ENCODE data around the gene FKBP5.
"Not testable (repeated sequence)": the region's sequence is repeated elsewhere in the genome, so short reads cannot be mapped to it uniquely, and the experiment has no call there.

Gene FKBP5

DNA sequence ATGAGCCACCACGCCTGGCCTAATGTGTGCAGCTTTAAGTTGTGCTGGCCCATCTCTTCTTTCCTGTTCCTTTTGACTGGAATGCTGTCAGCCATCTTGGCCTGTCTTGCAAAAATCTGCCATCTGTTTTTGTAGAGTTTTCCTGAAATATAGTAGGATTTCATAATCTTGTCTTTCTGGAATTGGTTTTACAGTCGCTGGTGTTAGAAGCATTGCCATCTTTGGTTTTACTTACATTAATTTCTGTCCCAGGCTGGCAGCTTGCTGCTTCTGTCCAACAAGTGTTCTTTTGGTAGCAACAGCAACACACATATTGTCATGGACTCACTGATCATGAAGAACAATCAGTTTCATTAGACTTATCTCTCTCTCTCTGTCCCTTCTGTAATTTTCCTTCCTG is 146.9 kb downstream of the FKBP5 start:
- DNase-seq (ENCODE audit: low read depth), result no peak
- TF ChIP-seq, protein P1, sequence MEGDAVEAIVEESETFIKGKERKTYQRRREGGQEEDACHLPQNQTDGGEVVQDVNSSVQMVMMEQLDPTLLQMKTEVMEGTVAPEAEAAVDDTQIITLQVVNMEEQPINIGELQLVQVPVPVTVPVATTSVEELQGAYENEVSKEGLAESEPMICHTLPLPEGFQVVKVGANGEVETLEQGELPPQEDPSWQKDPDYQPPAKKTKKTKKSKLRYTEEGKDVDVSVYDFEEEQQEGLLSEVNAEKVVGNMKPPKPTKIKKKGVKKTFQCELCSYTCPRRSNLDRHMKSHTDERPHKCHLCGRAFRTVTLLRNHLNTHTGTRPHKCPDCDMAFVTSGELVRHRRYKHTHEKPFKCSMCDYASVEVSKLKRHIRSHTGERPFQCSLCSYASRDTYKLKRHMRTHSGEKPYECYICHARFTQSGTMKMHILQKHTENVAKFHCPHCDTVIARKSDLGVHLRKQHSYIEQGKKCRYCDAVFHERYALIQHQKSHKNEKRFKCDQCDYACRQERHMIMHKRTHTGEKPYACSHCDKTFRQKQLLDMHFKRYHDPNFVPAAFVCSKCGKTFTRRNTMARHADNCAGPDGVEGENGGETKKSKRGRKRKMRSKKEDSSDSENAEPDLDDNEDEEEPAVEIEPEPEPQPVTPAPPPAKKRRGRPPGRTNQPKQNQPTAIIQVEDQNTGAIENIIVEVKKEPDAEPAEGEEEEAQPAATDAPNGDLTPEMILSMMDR (conservative IDR thresholded peaks at IDR 0.05; ENCODE audit: control insufficient read depth, insufficient read depth, low read depth, low read length), result no peak
- H3K4me3 ChIP-seq (ENCODE audit: control insufficient read depth, low read depth, low read length), result no peak overlapping the region

DNA sequence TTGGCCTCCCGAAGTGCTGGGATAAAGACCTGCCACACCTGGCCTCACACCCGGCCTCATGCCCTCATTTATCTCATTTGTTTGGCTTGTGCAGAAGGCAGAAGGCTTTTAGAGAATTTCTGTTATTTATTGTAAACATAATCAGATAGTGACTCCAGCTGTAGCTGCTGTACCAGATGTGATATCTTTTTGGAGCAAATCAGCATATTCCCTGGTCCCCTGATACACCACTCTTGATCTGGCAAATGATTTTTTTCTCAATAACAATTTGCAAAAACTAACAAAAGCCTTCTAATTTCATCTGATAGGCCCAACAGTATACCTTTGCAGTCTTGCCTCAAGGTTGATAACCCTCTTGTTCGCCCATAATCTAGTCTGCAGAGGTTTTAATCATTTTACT is 149.5 kb downstream of the FKBP5 start:
- TF ChIP-seq, protein P1 (conservative IDR thresholded peaks at IDR 0.05; ENCODE audit: control insufficient read depth, insufficient read depth, low read depth, low read length), result no peak
- no peak overlapping the region for H3K4me3 ChIP-seq (ENCODE audit: control insufficient read depth, low read depth, low read length)
- no peak for DNase-seq (ENCODE audit: low read depth)

DNA sequence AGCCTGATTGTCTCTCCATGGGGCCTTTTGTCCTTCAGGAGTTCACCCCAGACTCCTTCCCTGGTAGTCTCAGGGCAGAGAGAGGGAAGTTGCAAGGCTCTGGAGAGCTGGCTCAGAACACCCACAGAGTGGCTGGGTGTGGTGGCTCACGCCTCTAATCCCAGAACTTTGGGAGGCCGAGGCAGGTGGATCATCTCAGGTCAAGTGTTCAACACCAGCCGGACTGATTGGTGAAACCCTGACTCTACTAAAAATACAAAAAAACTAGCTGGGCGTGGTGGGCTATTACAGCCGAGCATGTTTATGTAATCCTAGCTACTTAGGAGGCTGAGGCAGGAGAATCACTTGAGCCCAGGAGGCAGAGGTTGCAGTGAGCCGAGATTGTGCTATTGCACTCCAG is 152.9 kb downstream of the FKBP5 start:
- not testable (repeated sequence) for H3K4me3 ChIP-seq (ENCODE audit: control insufficient read depth, low read depth, low read length); DNase-seq (ENCODE audit: low read depth)

DNA sequence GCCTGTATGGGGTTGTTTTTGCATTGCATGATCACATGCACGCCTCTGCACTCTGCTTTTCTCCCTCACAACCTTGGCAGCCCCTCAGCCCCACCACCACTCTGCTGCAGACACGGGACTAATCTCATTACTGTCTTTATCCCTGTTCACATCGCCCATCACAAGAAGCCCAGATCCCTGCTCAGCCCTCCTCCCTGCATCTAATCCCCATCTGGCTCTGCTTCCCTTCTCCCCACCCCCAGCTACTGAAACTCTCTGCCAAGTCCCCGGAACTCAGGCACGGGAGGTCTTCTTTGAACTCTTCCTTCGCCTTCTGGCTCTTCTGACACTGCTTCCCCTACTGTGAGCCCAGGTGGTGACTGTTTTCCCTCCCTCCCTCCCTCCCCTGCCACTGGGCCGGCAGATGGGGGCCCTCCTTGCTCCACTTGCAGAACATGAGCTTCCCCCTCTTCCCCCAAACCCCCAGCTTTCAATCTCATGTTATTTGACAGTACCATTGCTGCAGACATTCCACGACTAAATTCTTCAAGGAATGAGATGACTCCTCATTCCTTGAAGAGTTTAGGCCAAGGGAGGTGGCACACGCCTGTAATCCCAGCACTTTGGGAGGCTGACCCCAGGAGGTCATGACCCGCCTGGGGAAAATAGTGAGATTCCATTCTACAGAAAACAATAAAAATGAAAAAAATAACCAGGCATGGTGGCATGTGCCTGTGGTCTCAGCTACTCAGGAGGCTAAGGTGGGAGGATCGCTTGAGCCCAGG is 154.1 kb downstream of the FKBP5 start:
- H3K4me3 ChIP-seq (ENCODE audit: control insufficient read depth, low read depth, low read length), result no peak overlapping the region
- TF ChIP-seq, protein P1 (conservative IDR thresholded peaks at IDR 0.05; ENCODE audit: control insufficient read depth, insufficient read depth, low read depth, low read length), result no peak
- DNase-seq (ENCODE audit: low read depth), result no peak

DNA sequence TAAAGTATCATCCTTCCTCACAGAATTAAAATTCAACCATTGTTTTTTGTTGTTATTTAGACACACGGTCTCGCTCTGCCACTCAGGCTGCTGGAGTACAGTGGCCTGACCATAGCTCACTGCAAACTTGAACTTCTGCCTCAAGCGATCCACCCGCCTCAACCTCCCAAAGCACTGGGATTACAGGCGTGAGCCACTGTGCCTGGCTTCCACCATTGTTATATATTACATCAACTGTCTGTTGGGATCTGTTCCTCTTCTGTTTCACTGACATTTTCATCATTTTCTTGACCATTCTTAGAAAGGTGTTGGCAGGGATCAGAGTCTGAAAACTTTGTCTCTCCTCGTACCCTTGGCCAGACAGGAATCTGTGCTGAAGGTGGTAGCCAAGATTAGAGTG is 154.7 kb downstream of the FKBP5 start:
- TF ChIP-seq, protein P1 (conservative IDR thresholded peaks at IDR 0.05; ENCODE audit: control insufficient read depth, insufficient read depth, low read depth, low read length), result no peak
- H3K4me3 ChIP-seq (ENCODE audit: control insufficient read depth, low read depth, low read length), result no peak overlapping the region
- no peak for DNase-seq (ENCODE audit: low read depth)

DNA sequence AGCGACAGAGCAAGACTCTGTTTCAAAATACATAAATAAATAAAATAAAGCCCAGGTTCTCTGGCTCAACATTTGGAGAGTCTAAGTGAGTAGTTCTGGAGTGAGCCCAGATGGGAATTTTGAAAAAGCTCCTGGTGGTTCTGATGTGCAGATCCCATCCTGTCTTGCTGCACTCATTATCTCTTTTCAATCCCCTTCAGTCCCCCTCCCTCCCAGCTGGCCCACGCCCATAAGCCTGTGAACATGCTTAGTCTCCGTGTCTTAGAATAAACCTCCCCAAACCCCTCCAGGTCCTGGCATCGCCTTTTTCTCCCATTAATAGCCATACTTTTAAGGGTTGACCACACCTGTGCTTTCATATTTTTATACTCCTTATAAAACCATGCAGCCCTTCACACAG is 156.6 kb downstream of the FKBP5 start:
- TF ChIP-seq, protein P1 (conservative IDR thresholded peaks at IDR 0.05; ENCODE audit: control insufficient read depth, insufficient read depth, low read depth, low read length), result no peak
- no peak overlapping the region for H3K4me3 ChIP-seq (ENCODE audit: control insufficient read depth, low read depth, low read length)
- no peak for DNase-seq (ENCODE audit: low read depth)

DNA sequence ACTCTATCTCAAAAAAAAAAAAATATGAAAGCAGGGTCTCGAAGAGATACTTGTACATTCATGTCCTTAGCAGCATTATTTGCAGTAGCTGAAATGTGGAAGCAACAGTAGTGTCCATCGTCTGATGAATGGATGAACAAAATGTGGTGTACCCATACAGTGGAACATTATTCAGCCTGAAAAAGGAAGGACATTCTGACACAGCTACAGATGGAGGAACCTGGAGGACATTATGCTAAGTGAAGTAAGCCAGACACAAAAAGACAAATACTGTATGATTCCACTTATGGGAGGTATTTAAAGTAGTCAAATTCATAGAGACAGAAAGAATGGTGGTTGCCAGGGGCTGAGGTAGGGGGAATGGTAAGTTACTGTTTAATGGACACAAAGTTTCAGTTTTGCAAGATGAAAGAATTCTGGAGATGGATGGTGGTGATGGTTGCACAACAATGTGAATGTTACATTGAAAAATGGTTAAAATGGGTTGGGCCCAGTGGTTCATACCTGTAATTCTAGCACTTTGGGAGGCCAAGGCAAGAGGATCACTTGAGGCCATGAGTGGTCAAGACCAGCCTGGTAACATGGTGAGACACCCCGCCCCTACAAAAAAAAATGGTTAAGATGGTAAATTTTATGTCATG is 164.2 kb downstream of the FKBP5 start:
- no peak overlapping the region for H3K4me3 ChIP-seq (ENCODE audit: control insufficient read depth, low read depth, low read length)
- TF ChIP-seq, protein P1 (conservative IDR thresholded peaks at IDR 0.05; ENCODE audit: control insufficient read depth, insufficient read depth, low read depth, low read length), result no peak
- no peak for DNase-seq (ENCODE audit: low read depth)
